Loucy (cell line): ENCODE results near the gene TBC1D2B.

ENCODE experiments used
- EZH2phosphoT487 ChIP-seq: fragments of 200-600 bp; IDR thresholded peaks from 2 replicates; pipeline ENCODE4 v1.6.1; 2018; ENCODE audit warnings: antibody characterized with exemption, mild to moderate bottlenecking, moderate library complexity, borderline replicate concordance
- TF ChIP-seq, protein P1 (sequence below): fragments of 200-600 bp; sonication (generic); conservative IDR thresholded peaks from 2 replicates; pipeline ENCODE4 v1.5.1; 2014; ENCODE audit warnings: mild to moderate bottlenecking, antibody characterized with exemption, low read length

DNA sequence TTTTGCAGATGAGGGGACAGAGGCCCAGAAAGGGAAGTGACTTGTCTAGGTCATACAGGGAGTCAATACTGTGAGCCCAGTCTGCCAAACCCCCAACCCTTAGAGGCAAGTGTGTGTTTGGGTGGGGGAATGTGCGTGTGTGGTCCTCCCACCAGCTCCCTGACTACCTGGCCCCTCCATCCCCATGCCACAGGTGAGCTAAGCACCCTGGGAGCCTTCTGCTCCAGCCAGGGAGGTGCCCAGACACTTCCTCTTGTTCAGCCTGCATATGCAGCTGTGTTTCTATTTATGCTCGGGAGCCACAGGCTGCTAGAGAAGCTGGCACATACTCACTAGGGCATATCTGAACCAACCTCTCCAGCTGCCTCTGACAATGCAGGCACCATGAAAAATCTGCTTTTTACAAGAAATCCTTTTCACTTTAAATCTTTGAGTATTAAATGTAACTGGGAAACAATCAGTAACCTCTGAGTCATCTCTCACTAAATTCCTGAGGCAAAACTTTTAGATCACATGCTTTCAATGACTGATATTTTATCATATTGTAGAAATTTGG, 20.7 kb downstream of the TBC1D2B start:
- TF ChIP-seq, protein P1, sequence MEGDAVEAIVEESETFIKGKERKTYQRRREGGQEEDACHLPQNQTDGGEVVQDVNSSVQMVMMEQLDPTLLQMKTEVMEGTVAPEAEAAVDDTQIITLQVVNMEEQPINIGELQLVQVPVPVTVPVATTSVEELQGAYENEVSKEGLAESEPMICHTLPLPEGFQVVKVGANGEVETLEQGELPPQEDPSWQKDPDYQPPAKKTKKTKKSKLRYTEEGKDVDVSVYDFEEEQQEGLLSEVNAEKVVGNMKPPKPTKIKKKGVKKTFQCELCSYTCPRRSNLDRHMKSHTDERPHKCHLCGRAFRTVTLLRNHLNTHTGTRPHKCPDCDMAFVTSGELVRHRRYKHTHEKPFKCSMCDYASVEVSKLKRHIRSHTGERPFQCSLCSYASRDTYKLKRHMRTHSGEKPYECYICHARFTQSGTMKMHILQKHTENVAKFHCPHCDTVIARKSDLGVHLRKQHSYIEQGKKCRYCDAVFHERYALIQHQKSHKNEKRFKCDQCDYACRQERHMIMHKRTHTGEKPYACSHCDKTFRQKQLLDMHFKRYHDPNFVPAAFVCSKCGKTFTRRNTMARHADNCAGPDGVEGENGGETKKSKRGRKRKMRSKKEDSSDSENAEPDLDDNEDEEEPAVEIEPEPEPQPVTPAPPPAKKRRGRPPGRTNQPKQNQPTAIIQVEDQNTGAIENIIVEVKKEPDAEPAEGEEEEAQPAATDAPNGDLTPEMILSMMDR = no peak
- TF ChIP-seq EZH2phosphoT487 = no peak
